ENCODE measurements around the gene BRD8. TPM values are rescaled to one million over a fixed set of nuclear protein-coding genes. Genes with fewer than 3 reads are reported as not detected.

The BRD8 gene
- total RNA-seq, 6 donors from 2014 or later: 26.9 to 210 (median 47.6) TPM

DNA sequence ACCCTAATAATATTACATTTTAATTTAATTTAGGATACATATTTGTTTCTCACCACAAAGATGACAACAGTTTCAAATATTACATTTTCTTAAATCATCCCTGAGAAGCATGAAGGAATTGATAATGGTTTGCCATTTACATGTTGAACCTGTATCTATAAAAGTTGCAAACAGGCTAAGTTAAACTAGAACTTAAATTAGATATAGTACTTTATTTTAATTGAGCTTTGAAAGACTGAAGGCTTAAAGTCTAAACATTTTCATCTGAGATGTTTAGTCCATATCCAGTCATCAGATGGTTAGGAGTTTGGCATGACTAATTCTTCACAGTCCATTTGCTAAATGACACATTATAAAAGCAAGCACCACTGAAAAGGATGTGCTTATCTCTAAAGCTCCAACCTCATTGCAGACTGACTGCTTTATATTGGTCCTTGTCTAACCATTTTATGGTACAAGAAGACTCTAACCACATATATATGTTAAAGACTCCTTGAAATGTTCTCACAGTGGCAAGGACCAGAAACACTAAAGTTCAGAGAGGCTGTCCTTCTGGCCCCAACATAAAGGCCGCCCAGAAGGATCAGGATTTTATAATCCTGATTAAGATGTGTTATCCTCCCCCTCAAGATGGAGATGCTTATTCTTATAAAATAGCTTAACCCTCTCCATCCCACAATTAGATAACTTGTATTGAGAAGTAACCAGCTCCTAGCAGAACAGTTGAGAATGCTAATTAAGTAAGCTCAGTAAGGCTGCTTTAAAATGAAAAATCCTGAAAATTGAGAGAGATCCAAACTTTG lies 68.8 kb downstream of the BRD8 start:
- TF ChIP-seq EP300 (IDR thresholded peaks at IDR 0.05) (no peak), POLR2AphosphoS5 (IDR thresholded peaks at IDR 0.05) (no peak), POLR2A (IDR thresholded peaks at IDR 0.05) (no peak)
- TF ChIP-seq, protein P1, sequence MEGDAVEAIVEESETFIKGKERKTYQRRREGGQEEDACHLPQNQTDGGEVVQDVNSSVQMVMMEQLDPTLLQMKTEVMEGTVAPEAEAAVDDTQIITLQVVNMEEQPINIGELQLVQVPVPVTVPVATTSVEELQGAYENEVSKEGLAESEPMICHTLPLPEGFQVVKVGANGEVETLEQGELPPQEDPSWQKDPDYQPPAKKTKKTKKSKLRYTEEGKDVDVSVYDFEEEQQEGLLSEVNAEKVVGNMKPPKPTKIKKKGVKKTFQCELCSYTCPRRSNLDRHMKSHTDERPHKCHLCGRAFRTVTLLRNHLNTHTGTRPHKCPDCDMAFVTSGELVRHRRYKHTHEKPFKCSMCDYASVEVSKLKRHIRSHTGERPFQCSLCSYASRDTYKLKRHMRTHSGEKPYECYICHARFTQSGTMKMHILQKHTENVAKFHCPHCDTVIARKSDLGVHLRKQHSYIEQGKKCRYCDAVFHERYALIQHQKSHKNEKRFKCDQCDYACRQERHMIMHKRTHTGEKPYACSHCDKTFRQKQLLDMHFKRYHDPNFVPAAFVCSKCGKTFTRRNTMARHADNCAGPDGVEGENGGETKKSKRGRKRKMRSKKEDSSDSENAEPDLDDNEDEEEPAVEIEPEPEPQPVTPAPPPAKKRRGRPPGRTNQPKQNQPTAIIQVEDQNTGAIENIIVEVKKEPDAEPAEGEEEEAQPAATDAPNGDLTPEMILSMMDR (IDR thresholded peaks at IDR 0.05): no peak
- no peak for ATAC-seq (ENCODE audit: low FRiP score in 2 of 2)
- H3K4me3 ChIP-seq: no peak overlapping the region
- no peaks in the 10 kb centered on the region for H3K36me3 ChIP-seq
- no peaks in the 10 kb centered on the region for H3K4me1 ChIP-seq
- H3K27me3 ChIP-seq: no peaks in the 10 kb centered on the region
- 73 to 75% methylated on average over 1 of the region's 1 CpG for WGBS, 2 donors
- H3K27ac ChIP-seq: no peak overlapping the region
- H3K9me3 ChIP-seq: no peaks in the 10 kb centered on the region
- DNase-seq: no peak

DNA sequence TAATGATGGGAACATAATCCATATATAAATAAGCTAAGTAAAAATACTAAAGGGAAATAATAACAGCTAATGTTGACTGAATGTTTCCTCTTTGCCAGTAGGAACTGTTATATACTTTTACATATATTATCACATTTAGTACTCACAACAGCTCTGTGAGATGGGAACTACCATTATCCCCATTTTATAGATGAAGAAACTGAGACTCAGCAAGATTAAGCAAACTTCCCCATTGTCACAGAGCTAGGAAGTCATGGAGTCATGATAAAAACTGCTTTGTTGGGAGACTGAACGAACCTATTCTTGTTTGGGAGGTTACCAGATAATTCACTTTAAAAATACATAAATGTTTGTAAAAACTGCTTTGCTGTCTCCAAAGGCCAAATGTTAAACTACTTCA lies 71.2 kb downstream of the BRD8 start:
- Histone ChIP-seq H3K27ac (no peak overlapping the region), H3K4me1 (no peaks in the 10 kb centered on the region), H3K9me3 (no peaks in the 10 kb centered on the region), H3K27me3 (no peaks in the 10 kb centered on the region), H3K36me3 (no peaks in the 10 kb centered on the region), H3K4me3 (no peak overlapping the region)
- 31 to 46% methylated on average over 1 of the region's 1 CpG for WGBS, 2 donors
- no peak for DNase-seq
- ATAC-seq (ENCODE audit: low FRiP score in 2 of 2): no peak
- TF ChIP-seq POLR2AphosphoS5 (IDR thresholded peaks at IDR 0.05) (no peak), POLR2A (IDR thresholded peaks at IDR 0.05) (no peak)
- TF ChIP-seq, protein P1 (IDR thresholded peaks at IDR 0.05): no peak

DNA sequence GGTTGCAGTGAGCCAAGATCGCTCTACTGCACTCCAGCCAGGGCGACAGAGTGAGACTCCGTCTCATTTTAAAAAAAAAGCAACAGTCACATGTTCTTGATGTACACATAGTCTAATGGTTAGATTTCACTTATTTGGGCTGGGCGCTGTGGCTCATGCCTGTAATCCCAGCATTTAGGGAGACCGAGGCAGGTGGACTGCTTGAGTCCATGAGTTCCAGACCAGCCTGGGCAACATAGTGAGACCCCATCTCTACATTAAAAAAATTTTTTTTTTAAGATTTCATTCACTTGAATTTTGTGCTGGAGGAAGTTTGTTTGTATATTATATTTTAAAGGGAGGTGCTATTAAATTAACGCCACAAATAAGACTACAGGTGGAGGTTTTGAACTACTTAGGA lies 72.7 kb downstream of the BRD8 start:
- ATAC-seq (ENCODE audit: low FRiP score in 2 of 2): no peak
- Histone ChIP-seq H3K27ac (no peak overlapping the region), H3K36me3 (no peaks in the 10 kb centered on the region), H3K9me3 (no peaks in the 10 kb centered on the region), H3K27me3 (no peaks in the 10 kb centered on the region), H3K4me3 (no peak overlapping the region), H3K4me1 (no peaks in the 10 kb centered on the region)
- no peak for TF ChIP-seq POLR2AphosphoS5 (IDR thresholded peaks at IDR 0.05)
- TF ChIP-seq EP300 (IDR thresholded peaks at IDR 0.05): no peak
- TF ChIP-seq, protein P1 (IDR thresholded peaks at IDR 0.05): no peak
- TF ChIP-seq POLR2A (IDR thresholded peaks at IDR 0.05): no peak
- DNase-seq: no peak
- WGBS, 2 donors: 87 to 89% methylated on average over 6 of the region's 6 CpGs

DNA sequence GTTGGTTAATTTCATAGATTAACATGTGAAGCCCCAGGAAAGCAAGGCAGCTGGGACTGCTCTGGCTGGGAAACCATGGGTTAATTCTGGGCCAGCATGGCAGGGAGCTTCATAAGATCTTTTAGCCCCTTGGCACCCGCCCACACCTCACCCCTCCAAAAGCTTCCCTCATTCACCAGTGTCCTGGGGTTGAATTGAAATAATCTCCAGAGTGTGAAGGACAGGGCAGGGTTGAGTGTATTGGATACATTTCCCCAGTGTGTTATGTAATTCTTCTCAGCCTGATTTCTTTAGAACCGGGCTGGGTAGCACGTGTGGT lies 75.2 kb downstream of the BRD8 start:
- no peaks in the 10 kb centered on the region for H3K27me3 ChIP-seq
- 28% methylated on average over 3 of the region's 3 CpGs for WGBS, 2 donors
- H3K4me3 ChIP-seq: no peak overlapping the region
- ATAC-seq (ENCODE audit: low FRiP score in 2 of 2): no peak
- TF ChIP-seq POLR2AphosphoS5 (IDR thresholded peaks at IDR 0.05) (no peak), POLR2A (IDR thresholded peaks at IDR 0.05) (no peak), EP300 (IDR thresholded peaks at IDR 0.05) (no peak)
- TF ChIP-seq, protein P1 (IDR thresholded peaks at IDR 0.05): no peak
- no peak for DNase-seq
- H3K27ac ChIP-seq: no peak overlapping the region
- no peaks in the 10 kb centered on the region for H3K4me1 ChIP-seq
- H3K9me3 ChIP-seq: no peaks in the 10 kb centered on the region
- no peaks in the 10 kb centered on the region for H3K36me3 ChIP-seq

Measured in upper lobe of left lung (tissue), 6 donors.